HCT116 (cell line): Measurements from ENCODE around the gene GIT1. TPM values are rescaled to one million over a fixed set of nuclear protein-coding genes. Genes with fewer than 3 reads are reported as not detected.

ENCODE experiments used
- ATAC-seq: fragments of 200-7000 bp; cut with Tn5 transposase; 2 replicates; pipeline ENCODE4 v1.9.1; 2020; ENCODE audit warnings: mild to moderate bottlenecking, moderate library complexity
- BruUV-seq: library from RNA; stranded (reverse); fragments of 400-500 nt; replicated peaks from 2 replicates; lab custom pipeline; 2021; lab: Mats Ljungman, UMichigan
- CTCF ChIA-PET: fragments of 300-600 bp; sonication (Branson Sonifier 250); formaldehyde crosslinking; loops from one replicate; lab custom pipeline; 2021; ENCODE audit warnings: antibody characterized with exemption; lab: Charles Lee
- POLR2A ChIA-PET: fragments of 300-600, 350-600 bp; sonication (Branson Sonifier 250); formaldehyde crosslinking; loops from one replicate; lab custom pipeline; 2021; ENCODE audit warnings: antibody characterized with exemption; lab: Charles Lee
- RAD21 ChIA-PET, 2 experiments: fragments of 300-600 bp; sonication (Branson Sonifier 250); formaldehyde crosslinking; loops; one replicate each; lab custom pipeline; 2023; ENCODE audit warnings: low total read pairs in 2 of 2; ENCODE audit not compliant: uncharacterized antibody in 2 of 2, unreplicated experiment in 2 of 2, low non-redundant PET in 1 of 2; lab: Charles Lee
- DNase-seq: peaks from one replicate; pipeline ENCODE4 v3.0.0-alpha.2; 2010; ENCODE audit warnings: low read depth, low spot score
- H2AFZ ChIP-seq: fragments of 200-600 bp; shearing (Covaris generic), sonication (generic); 2 replicates; pipeline ENCODE4 v1.6.1; 2017; ENCODE audit warnings: low read depth, mixed run types, mixed read lengths, antibody characterized with exemption, low read length; ENCODE audit not compliant: poor library complexity, severe bottlenecking
- H3K27ac ChIP-seq: 2 replicates; pipeline ENCODE4 v1.5.1; 2012; ENCODE audit warnings: low read depth, low read length
- H3K27me3 ChIP-seq: fragments of 200-600 bp; sonication (generic); 2 replicates; pipeline ENCODE4 v1.6.1; 2016; ENCODE audit warnings: mixed run types, low read length, mixed read lengths; ENCODE audit not compliant: insufficient read depth
- H3K36me3 ChIP-seq, 2 experiments: fragments of 200-500 bp in 1 of 2; fragments of 200-600 bp in 1 of 2; sonication (Bioruptor generic) in 1 of 2; sonication (generic) in 1 of 2; 2 replicates each; pipeline versions ENCODE4 v1.5.1 to v1.6.1; 2014 to 2016; ENCODE audit warnings: low read length in 2 of 2, inconsistent platforms in 1 of 2, mixed read lengths in 1 of 2, mixed run types in 1 of 2; ENCODE audit not compliant: insufficient read depth in 2 of 2, control insufficient read depth in 1 of 2
- H3K4me1 ChIP-seq, 2 experiments: fragments of 200-600 bp in 1 of 2; sonication (generic) in 1 of 2; 2 replicates each; pipeline versions ENCODE4 v1.5.1 to v1.6.1; 2012 to 2017; ENCODE audit warnings: low read length in 2 of 2, inconsistent platforms in 1 of 2, mild to moderate bottlenecking in 1 of 2, mixed read lengths in 1 of 2, mixed run types in 1 of 2, moderate library complexity in 1 of 2; ENCODE audit not compliant: insufficient read depth in 2 of 2, control insufficient read depth in 1 of 2
- H3K4me2 ChIP-seq: fragments of 200-600 bp; sonication (generic); 2 replicates; pipeline ENCODE4 v1.6.1; 2017; ENCODE audit warnings: mixed run types, low read length, mixed read lengths
- H3K4me3 ChIP-seq, 2 experiments: fragments of 200-600 bp in 1 of 2; sonication (generic) in 1 of 2; replicated peaks in 1 of 2; 2 replicates each; pipeline ENCODE4 v1.5.1; 2011 to 2016; ENCODE audit warnings: low read length in 2 of 2, control low read depth in 1 of 2, low read depth in 1 of 2, mild to moderate bottlenecking in 1 of 2, mixed read lengths in 1 of 2, mixed run types in 1 of 2
- H3K79me2 ChIP-seq: fragments of 200-600 bp; sonication (generic); 2 replicates; pipeline ENCODE4 v1.6.1; 2017; ENCODE audit warnings: mild to moderate bottlenecking, mixed run types, low read length, moderate library complexity, mixed read lengths; ENCODE audit not compliant: insufficient read depth
- H3K9ac ChIP-seq: fragments of 200-600 bp; sonication (generic); 2 replicates; pipeline ENCODE4 v1.6.1; 2016; ENCODE audit warnings: low read length, mixed read lengths
- H3K9me2 ChIP-seq: fragments of 200-600 bp; sonication (generic), shearing (Covaris generic); 2 replicates; pipeline ENCODE4 v1.6.1; 2017; ENCODE audit warnings: mixed run types, mild to moderate bottlenecking, moderate library complexity; ENCODE audit not compliant: insufficient read depth
- H3K9me3 ChIP-seq, 2 experiments: fragments of 200-500 bp in 1 of 2; fragments of 200-600 bp in 1 of 2; sonication (Bioruptor generic) in 1 of 2; sonication (generic) in 1 of 2; 2 replicates each; pipeline ENCODE4 v1.6.1; 2014 to 2017; ENCODE audit warnings: low read length in 2 of 2, mixed read lengths in 2 of 2, inconsistent platforms in 1 of 2, low read depth in 1 of 2, mild to moderate bottlenecking in 1 of 2, mixed run types in 1 of 2, moderate library complexity in 1 of 2; ENCODE audit not compliant: control insufficient read depth in 1 of 2, insufficient read depth in 1 of 2
- H4K20me1 ChIP-seq: fragments of 200-600 bp; sonication (generic), shearing (Covaris generic); 2 replicates; pipeline ENCODE4 v1.6.1; 2017; ENCODE audit warnings: mixed run types, mild to moderate bottlenecking, moderate library complexity; ENCODE audit not compliant: insufficient read depth
- CBX3 ChIP-seq: IDR thresholded peaks from 2 replicates; pipeline ENCODE4 v1.6.1; 2012; ENCODE audit warnings: low read depth
- CEBPB ChIP-seq: IDR thresholded peaks from 2 replicates; pipeline ENCODE4 v1.6.1; 2012; ENCODE audit warnings: low read depth
- EZH2 ChIP-seq: fragments of 200-600 bp; sonication (generic); IDR thresholded peaks from 2 replicates; pipeline ENCODE4 v1.6.1; 2017; ENCODE audit warnings: antibody characterized with exemption, mixed run types
- FOSL1 ChIP-seq: IDR thresholded peaks from 2 replicates; pipeline ENCODE4 v1.6.1; 2012; ENCODE audit warnings: low read depth
- RAD21 ChIP-seq: IDR thresholded peaks from 2 replicates; pipeline ENCODE4 v1.6.1; 2012; ENCODE audit warnings: low read depth, mild to moderate bottlenecking
- YY1 ChIP-seq: IDR thresholded peaks from 2 replicates; pipeline ENCODE4 v1.6.1; 2011; ENCODE audit warnings: low read length, low read depth, moderate library complexity, mild to moderate bottlenecking; ENCODE audit not compliant: insufficient replicate concordance; ENCODE audit errors: extremely low read depth
- ZFX ChIP-seq: fragments of 450-650 bp; IDR thresholded peaks from 2 replicates; pipeline ENCODE4 v1.6.1; 2017
- intact Hi-C: fragments of 100-400 bp; cut with micrococcal nuclease; formaldehyde crosslinking; loops from 2 replicates; pipeline ENCODE4 v1.10.0; 2022
- total RNA-seq: library from RNA; stranded (reverse); gene quantifications from one replicate; pipeline ENCODE4 v1.2.1, GENCODE V29; 2021; ENCODE audit not compliant: unreplicated experiment
- TF ChIP-seq, protein P1 (sequence below): IDR thresholded peaks from 2 replicates; pipeline ENCODE4 v1.6.1; 2012
- TF ChIP-seq, protein P2 (sequence below): IDR thresholded peaks from 2 replicates; pipeline ENCODE4 v1.6.1; 2011; ENCODE audit warnings: mild to moderate bottlenecking, low read length, moderate library complexity; ENCODE audit not compliant: insufficient replicate concordance; ENCODE audit errors: extremely low read depth
- TF ChIP-seq, protein P3 (sequence below): IDR thresholded peaks from 2 replicates; pipeline ENCODE4 v1.6.1; 2012; ENCODE audit warnings: low read depth
- TF ChIP-seq, protein P4 (sequence below), 3 experiments: fragments of 200-600 bp in 1 of 3; sonication (generic) in 1 of 3; IDR thresholded peaks in 2 of 3; conservative IDR thresholded peaks in 1 of 3; 2 replicates each; pipeline ENCODE4 v1.5.1; 2012 to 2017; ENCODE audit warnings: low read depth in 2 of 3, low read length in 2 of 3, antibody characterized with exemption in 1 of 3, borderline replicate concordance in 1 of 3, control low read depth in 1 of 3, mild to moderate bottlenecking in 1 of 3, mixed read lengths in 1 of 3, mixed run types in 1 of 3, moderate library complexity in 1 of 3; ENCODE audit not compliant: insufficient read depth in 1 of 3

The GIT1 gene
- total RNA-seq, 1 experiment from 2014 or later: 76.5 TPM

DNA sequence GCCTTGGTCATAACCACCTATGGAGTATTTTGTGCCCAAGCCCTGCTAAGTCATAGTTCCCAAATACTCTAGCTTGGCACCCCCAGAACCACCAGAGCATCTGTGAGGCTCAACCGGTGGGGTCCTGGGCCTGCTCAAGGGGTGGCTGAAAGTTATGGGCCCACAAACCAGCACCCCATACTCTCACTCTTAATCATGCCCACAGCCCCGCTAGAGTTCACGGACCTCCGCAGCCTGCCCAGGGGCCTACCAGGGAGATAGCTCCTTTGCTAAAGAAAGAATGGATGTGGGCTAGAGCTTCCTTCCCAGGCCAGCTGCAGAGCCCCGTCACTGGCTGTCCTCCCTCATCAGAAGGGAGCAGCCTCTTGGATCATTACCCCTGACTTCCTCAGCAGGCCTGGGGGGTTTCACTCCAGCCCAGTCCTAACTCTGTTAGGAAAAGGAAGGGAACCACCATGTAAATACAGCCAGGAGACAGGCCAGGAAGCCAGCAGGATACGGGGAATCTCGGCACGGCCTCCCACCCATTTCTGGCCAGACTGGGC, 1.4 kb downstream of the GIT1 start:
- ATAC-seq: no peak
- RAD21 ChIA-PET: no interaction called here
- BruUV-seq: no TSS peak
- H3K79me2 ChIP-seq: peaks cover 60% of the 10 kb centered on the region
- TF ChIP-seq RAD21: no peak
- TF ChIP-seq, all 23 proteins: peak for 0
- Histone ChIP-seq H3K27me3 (no peaks in the 10 kb centered on the region), H3K4me2 (peak overlapping the region; percentile 93), H3K9me2 (no peaks in the 10 kb centered on the region), H3K4me3 (peak overlapping the region; percentile 86 to 96), H3K4me1 (peaks cover 33 to 73% of the 10 kb centered on the region in 2 experiments), H3K9ac (peak overlapping the region; percentile 83), H3K9me3 (no peaks in the 10 kb centered on the region), H3K27ac (peak overlapping the region; percentile 94), H4K20me1 (no peaks in the 10 kb centered on the region), H2AFZ (no peak overlapping the region), H3K36me3 (no peaks in the 10 kb centered on the region)
- CTCF ChIA-PET: no interaction called here
- intact Hi-C loops: no loop called here
- POLR2A ChIA-PET: interaction anchor here (0.6 kb wide), 1 partner anchor 412 kb away, joined by 3 read pairs; no protein-coding TSS in a partner anchor
- DNase-seq: no peak

DNA sequence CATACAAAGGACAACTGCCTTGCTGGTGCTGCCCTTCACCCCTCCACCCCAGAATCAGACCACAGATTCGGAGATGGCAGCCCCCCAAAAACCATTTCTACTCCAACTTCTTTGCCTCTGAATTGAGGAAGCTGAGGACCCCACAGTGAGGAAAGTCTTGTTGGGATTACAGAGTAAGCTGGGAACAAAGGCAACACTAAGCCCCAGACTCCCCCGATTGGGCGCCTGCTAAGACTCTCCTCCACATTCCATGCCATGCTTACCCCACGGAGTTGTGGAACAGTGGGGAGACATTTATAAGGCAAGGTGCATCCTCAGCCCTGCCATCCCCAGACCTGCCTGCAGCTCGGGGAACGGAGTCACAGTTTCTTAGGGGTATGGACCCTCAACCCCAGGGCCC, 1.9 kb downstream of the GIT1 start:
- no peaks in the 10 kb centered on the region for H4K20me1 ChIP-seq
- H3K9me3 ChIP-seq: no peaks in the 10 kb centered on the region
- H2AFZ ChIP-seq: no peak overlapping the region
- H3K27ac ChIP-seq: no peak overlapping the region
- ATAC-seq: no peak
- peaks cover 62% of the 10 kb centered on the region for H3K79me2 ChIP-seq
- peak overlapping the region; percentile 83; the same call in 1 of the 2 replicates for H3K9ac ChIP-seq
- no peaks in the 10 kb centered on the region for H3K36me3 ChIP-seq
- intact Hi-C loops: no loop called here
- H3K4me2 ChIP-seq: peak overlapping the region; percentile 93
- ChIA-PET CTCF (no interaction called here), RAD21 (no interaction called here), POLR2A (no interaction called here)
- H3K4me3 ChIP-seq: peak overlapping the region; percentile 86 to 96
- DNase-seq: no peak
- peaks cover 29 to 69% of the 10 kb centered on the region in 2 experiments for H3K4me1 ChIP-seq
- no TSS peak for BruUV-seq
- TF ChIP-seq EZH2 (no peak), RAD21 (no peak), ZFX (no peak), CBX3 (no peak), FOSL1 (no peak), YY1 (no peak), CEBPB (no peak)
- TF ChIP-seq, protein P1, sequence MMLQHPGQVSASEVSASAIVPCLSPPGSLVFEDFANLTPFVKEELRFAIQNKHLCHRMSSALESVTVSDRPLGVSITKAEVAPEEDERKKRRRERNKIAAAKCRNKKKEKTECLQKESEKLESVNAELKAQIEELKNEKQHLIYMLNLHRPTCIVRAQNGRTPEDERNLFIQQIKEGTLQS: no peak
- TF ChIP-seq, protein P2, sequence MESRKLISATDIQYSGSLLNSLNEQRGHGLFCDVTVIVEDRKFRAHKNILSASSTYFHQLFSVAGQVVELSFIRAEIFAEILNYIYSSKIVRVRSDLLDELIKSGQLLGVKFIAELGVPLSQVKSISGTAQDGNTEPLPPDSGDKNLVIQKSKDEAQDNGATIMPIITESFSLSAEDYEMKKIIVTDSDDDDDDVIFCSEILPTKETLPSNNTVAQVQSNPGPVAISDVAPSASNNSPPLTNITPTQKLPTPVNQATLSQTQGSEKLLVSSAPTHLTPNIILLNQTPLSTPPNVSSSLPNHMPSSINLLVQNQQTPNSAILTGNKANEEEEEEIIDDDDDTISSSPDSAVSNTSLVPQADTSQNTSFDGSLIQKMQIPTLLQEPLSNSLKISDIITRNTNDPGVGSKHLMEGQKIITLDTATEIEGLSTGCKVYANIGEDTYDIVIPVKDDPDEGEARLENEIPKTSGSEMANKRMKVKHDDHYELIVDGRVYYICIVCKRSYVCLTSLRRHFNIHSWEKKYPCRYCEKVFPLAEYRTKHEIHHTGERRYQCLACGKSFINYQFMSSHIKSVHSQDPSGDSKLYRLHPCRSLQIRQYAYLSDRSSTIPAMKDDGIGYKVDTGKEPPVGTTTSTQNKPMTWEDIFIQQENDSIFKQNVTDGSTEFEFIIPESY: no peak
- TF ChIP-seq, protein P3, sequence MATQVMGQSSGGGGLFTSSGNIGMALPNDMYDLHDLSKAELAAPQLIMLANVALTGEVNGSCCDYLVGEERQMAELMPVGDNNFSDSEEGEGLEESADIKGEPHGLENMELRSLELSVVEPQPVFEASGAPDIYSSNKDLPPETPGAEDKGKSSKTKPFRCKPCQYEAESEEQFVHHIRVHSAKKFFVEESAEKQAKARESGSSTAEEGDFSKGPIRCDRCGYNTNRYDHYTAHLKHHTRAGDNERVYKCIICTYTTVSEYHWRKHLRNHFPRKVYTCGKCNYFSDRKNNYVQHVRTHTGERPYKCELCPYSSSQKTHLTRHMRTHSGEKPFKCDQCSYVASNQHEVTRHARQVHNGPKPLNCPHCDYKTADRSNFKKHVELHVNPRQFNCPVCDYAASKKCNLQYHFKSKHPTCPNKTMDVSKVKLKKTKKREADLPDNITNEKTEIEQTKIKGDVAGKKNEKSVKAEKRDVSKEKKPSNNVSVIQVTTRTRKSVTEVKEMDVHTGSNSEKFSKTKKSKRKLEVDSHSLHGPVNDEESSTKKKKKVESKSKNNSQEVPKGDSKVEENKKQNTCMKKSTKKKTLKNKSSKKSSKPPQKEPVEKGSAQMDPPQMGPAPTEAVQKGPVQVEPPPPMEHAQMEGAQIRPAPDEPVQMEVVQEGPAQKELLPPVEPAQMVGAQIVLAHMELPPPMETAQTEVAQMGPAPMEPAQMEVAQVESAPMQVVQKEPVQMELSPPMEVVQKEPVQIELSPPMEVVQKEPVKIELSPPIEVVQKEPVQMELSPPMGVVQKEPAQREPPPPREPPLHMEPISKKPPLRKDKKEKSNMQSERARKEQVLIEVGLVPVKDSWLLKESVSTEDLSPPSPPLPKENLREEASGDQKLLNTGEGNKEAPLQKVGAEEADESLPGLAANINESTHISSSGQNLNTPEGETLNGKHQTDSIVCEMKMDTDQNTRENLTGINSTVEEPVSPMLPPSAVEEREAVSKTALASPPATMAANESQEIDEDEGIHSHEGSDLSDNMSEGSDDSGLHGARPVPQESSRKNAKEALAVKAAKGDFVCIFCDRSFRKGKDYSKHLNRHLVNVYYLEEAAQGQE: no peak
- TF ChIP-seq, protein P4, sequence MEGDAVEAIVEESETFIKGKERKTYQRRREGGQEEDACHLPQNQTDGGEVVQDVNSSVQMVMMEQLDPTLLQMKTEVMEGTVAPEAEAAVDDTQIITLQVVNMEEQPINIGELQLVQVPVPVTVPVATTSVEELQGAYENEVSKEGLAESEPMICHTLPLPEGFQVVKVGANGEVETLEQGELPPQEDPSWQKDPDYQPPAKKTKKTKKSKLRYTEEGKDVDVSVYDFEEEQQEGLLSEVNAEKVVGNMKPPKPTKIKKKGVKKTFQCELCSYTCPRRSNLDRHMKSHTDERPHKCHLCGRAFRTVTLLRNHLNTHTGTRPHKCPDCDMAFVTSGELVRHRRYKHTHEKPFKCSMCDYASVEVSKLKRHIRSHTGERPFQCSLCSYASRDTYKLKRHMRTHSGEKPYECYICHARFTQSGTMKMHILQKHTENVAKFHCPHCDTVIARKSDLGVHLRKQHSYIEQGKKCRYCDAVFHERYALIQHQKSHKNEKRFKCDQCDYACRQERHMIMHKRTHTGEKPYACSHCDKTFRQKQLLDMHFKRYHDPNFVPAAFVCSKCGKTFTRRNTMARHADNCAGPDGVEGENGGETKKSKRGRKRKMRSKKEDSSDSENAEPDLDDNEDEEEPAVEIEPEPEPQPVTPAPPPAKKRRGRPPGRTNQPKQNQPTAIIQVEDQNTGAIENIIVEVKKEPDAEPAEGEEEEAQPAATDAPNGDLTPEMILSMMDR (IDR thresholded peaks at IDR 0.05 in 2 of 3, conservative IDR thresholded peaks at IDR 0.05 in 1 of 3; ENCODE audit: borderline replicate concordance in 1 of 3, insufficient read depth in 1 of 3, low read depth in 2 of 3, low read length in 2 of 3): no peak
- no peaks in the 10 kb centered on the region for H3K9me2 ChIP-seq
- H3K27me3 ChIP-seq: no peaks in the 10 kb centered on the region
